Embryonic facial prominence (tissue), 1 donor: ENCODE results near the gene PRDM16.

Experiments
- DNase-seq: peaks from one replicate; pipeline ENCODE4 v3.0.0-alpha.2; 2016; ENCODE audit errors: extremely low spot score

PRDM16 gene

DNA sequence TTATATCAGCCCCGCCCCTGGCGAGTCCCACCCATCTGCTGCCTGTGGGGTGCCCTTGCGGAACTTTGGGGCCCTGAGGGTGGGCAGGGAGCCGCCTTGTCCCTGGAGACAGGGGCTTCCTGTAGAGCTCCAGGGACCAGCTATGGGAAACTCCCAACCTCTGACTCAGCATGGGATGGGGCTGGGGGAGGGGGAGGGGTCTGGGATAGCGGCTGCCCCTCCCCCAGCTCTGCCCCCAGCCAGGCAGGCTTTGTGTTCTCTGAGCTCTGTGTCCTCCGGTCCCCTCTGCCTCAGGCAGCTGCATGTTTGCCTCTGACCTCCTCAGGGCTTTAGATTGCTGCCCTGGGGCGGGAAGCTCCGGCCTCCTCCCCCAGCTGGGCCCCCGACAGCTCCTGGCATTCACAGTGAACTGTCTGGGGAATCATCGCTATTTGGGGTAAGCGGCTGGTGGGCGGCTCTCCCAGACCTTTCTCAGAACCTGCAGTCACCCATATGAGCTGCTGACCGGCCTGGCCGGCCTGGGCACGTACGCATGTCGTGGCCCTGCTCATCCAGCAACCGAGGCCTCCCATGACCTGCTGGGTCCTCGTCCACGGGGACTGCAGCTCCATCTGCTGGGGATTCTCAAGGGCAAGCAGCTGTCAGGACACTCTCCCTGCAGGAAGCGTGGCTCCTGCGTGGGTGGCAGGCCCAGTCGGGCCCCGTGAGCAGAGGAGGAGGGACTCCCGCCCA is 402.5 kb downstream of the PRDM16 start:
- DNase-seq = no peak

DNA sequence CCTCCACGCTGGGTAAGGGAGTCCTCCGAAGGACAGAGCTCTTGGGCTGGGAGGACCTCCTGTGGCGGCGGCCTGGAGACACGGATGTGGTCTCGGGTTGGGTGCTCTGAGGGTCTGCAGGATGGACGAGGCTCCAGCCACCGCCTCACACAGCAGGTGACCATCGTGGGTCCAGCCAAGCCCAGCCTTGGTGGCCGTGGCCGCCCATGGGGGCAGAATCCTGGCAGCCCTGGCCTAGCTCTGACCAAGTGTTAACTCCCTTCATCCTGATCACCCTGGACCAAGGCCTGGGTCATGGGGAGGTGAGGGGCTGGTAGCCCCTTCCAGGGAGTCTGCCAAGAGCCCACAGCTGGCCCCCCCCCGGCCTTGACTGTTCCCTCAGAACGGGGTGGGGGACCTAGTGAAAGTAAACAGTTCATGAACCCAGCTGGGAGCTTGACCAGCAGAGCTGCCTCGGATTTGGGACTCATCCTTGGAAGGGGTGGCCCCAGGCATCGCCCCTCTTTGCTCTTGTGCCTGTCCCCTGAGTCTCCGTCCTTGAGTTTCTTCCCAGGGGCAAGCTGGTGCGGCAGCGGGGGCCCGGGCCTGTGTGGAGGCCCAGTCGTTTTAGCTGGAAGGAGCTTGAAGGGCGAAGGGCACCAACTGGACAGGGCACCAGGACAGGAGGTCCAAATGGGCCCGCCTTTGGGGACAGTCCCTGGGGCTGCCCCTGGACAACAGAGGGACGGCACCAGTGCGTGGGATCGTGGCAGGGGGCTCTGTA is 403.3 kb downstream of the PRDM16 start:
- DNase-seq = no peak

DNA sequence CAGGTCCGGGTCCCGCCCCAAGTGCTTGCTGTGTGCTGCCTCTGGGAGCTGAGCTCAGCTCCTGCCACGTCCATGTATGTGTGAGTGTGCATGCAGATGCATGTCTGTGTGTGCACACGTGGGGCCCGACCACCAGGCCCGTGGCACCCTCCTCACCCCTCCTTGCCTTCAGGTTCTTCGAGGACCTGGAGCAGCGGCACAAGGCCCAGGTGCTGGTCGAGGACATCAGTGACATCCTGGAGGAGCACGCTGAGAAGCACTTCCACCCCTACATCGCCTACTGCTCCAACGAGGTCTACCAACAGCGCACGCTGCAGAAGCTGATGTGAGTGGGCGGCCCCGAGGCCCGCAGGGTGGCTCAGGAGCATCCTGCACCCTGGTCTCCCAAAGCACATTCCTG is 403.9 kb downstream of the PRDM16 start:
- DNase-seq = no peak

DNA sequence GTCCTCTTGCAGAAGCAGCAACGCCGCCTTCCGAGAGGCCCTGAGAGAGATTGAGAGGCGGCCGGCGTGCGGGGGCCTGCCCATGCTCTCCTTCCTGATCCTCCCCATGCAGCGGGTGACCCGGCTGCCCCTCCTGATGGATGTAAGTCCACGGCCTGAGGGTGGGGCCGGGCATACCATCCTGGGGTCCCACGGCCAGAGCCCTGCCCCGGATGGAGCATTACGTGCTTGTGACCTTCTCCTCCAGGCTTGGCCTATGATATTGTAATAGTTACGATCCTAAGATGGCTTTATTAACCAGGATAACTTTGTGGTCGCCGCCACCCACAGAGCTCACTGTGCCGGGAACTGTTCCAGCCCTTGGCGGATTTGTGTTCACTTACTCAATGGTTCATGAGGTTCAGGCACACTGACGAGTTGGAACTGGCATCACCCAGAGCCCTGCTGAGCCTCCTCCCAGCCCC is 404.4 kb downstream of the PRDM16 start:
- DNase-seq = no peak

DNA sequence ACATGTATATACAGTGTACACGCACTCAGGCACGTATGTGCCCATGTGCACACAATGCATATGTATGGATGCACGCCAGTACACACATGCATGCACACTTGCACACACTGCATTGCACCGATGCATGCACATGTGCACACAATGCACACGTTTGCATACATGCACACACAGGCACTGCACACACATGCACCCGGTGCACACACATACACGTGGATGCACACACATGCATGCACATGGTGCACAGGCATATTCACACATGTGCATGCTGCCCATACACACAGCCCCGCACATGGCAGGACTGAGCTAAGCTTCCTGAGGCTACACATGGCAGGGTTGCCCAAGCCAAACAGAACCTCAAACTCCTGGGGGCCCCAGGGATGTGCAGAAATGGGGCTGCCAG is 405.0 kb downstream of the PRDM16 start:
- DNase-seq = no peak

DNA sequence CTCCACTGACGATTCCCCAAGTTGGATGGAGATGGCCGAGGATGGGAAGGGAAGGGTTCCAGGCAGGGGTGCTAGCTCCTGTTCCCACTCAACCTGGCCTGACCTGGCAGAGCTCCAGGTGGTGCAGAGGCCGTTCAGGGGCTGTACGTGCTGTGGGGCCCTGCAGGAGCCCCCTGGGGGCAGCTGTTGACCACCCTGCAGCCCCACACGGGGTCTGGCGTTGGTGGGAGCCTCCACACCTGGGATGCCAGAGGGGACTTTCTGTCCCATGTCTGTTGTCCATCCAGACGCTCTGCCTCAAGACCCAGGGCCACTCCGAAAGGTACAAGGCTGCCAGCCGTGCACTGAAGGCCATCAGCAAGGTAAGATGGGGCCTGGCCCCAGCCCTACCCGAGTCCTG is 405.4 kb downstream of the PRDM16 start:
- no peak for DNase-seq

DNA sequence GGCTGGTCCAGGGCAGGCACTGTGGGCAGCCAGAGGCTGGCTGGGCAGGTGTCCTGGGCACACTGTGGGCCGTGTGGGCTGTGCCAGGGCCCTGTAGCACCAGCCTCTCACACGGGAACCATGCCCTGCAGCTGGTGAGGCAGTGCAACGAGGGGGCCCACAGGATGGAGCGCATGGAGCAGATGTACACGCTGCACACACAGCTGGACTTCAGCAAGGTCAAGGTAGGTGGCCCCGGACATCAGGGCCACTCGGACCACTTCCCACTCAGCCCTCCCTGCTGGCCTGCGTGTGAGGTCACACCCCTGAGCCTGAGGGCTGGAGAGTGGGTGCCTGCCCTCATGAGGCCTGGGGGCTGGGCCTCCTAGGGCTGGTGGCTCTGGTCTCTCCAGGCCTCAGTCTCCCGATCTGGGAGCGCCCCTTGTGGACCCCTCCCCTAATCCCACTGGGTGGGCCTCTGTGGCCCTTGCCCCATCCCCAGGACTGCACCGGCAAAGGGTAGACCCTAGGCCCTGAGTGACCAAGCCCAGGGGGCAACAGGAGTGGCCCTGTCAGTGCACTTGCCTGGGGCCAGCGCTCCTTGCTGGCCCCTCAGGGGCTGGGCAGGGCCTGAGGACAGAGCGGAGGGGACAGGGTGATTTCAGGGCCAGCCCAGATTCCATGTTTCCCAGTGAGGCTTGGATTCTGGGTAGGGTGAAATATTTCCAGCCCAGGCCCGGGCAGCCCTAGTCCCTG is 407.0 kb downstream of the PRDM16 start:
- no peak for DNase-seq

DNA sequence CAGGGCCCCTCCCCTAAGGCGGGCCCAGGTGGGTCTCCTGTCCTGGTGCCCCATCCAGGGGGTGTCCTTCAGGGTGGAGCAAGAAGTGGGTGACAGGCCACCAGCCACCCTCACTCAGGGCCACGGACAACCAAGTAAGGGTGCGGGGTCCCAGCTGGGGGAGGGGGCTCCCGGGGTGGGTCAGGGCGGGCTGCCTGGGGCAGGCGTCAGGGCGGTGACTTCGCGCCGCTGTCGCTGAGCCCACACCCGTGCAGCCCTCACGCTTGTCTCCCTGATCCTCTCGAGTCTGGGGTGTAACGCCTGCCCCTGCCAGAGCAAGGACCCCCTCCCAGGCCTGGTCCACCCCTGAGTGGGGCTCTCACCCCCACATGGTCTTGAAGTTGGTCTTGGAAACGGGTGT is 407.7 kb downstream of the PRDM16 start:
- DNase-seq = no peak

DNA sequence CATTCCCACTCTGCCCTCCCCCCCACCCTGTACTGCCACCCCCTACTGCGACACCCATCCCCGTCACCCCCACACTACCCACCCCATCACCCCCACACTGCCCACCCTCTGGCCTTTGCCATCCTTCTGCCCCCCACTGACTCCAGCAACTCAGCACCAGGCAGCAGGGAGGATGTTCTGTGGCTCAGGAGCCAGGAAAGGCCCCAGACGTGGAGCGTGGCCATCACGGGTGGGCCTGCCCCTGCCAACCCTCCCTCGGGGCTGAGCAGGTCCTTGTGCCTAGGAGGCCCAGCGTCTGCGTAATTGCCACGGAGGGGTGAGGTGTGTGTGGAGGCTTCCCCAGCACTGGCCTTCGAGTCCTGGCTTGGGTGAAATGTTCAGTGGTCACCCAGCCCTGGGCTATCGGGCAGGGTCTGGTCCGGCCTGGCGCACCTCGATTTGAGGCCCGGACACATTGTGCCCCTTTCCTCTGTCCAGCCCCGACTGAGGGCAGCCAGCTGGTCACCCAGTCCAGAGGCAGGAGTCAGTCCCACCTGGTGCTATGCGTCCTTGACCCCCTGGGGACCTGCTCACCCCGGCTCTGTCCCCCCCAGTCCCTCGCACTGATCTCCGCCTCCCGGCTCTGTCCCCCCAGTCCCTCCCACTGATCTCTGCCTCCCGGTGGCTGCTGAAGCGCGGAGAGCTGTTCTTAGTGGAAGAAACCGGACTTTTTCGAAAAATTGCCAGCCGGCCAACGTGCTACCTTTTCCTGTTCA is 408.4 kb downstream of the PRDM16 start:
- no peak for DNase-seq

DNA sequence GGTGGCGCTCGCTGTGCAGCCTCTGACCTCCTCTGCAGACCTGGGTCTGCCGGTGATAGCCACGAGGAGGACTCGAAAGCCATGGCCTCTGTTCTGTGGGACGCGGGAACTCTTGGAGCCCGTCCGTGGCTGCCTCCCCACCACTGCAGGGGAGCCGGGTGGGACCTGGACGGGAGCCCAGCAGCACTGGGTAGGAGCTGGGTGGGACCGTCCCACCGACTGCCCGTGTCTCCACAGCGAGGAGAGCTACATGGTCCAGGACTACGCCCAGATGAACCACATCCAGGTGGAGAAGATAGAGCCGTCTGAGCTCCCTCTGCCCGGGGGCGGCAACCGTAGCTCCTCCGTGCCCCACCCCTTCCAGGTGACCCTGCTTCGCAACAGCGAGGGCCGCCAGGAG is 409.2 kb downstream of the PRDM16 start:
- DNase-seq = no peak

DNA sequence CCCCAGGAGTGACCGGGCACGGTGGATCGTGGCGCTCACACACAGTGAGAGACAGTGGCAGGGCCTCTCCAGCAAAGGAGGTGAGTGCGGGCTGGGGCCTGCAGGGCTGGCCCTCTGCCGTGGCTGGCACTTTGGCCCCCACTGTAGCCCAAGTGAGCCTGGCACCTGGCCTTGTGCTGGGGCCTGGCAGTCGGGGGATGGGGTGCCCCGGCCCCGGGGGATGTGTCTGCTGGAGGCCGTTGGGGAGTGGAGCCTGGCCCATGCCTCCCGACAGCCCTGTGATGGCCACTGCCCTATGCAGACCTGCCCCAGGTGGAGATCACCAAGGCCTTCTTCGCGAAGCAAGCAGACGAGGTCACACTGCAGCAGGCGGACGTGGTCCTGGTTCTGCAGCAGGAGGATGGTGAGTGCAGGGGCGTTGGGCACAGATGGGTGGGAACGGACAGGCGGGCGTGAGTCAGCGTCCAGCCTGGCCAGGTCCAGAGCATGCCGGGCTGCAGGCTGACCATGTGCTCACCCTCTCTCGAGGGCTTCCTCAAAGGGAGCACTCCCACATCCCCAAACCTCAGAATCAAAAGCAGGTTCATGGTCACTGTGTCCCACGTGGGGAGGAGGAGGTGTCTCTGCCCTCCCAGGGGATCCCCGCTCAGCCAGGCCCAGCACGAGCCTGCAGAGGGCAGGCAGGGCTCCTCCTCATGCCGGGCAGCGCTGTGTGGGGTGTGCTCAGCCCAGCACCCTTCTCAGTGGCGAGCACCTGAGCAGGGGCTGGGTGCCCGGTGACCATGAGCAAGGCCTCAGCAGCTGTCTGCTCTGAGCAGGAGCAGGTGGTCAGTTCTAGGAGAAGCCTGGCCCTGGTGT is 410.7 kb downstream of the PRDM16 start:
- DNase-seq = no peak

DNA sequence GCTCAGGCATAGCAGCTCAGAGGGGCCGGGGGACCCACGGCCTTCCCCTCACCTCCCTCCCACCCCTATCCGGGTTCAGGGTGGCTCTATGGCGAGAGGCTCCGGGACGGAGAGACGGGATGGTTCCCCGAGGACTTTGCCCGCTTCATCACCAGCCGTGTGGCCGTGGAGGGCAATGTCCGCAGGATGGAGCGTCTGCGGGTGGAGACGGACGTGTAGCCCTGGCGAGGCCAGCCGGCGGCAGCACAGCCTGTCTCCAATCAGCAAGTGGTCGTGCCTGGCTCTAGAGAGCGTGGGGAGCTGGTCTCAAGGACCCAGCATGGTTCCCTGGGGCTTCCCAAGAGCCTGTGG is 411.3 kb downstream of the PRDM16 start:
- no peak for DNase-seq

DNA sequence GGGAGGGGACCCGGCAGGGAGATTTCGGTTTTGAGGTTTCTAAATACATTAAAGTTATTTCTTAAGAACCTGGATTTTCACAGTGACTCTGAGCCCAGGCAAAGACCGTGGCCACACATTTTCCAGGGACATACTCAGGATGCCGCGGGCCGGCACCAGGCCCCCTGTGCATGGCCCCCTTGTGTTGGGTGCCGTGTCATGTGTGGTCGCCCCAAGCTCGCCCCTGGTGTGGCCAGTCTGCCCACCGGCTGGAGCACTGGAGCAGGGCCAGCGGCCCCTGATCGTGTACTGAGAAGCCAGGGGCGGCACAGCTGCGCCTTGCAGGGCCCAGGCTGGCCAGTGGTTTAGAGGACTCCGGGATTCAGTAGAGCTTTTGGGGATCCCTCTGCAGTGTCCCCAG is 412.0 kb downstream of the PRDM16 start:
- no peak for DNase-seq

DNA sequence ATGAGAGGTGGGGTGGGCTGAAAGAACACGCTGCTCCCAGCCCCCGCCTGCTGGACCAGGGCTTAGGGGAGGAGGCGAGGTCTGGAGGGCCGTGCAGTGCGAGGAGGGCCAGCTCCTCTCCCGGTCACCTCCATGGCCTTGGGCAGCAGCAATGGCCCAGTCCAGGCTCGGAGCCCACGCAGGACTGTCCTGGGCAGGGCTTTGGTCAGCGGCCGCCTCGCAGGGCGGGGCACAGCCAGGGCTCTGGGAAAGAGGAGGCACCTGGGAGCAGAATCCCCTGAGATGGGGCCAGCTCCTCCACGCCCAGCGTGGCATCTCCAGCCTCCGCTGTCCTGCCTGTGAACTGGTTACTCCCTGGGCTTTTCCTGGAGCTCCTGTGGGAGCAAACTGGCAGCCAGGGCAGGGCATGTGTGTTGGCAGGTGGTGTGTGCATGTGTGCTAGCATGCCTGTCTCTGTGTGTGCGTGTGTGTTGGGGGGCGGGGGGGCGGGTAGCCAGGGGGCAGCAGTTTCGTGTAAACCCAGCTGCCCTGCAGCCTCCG is 412.9 kb downstream of the PRDM16 start:
- no peak for DNase-seq

DNA sequence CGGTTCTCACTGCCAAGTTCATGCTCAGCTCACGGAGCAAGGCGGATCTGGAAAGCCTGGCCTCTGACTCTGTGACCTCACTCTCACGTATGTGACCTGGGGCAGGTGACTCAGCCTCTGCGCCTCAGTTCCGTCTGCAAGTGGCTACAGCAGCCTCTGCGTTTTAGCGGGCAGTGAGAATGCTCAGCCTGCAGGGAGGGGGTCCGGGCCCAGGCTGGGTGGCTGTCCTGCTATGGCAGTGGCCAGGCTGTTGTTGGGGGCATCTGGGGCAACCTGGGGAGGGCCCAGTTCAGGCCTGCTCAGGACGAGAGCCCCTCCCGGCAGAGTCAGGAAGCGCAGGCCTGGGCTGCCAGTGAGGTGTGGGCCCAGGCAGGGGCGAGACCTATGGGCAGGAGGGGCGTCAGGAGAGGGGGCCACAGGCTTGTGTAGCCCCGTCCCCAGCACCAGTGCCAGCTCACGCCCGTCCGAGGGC is 413.4 kb downstream of the PRDM16 start:
- no peak for DNase-seq

DNA sequence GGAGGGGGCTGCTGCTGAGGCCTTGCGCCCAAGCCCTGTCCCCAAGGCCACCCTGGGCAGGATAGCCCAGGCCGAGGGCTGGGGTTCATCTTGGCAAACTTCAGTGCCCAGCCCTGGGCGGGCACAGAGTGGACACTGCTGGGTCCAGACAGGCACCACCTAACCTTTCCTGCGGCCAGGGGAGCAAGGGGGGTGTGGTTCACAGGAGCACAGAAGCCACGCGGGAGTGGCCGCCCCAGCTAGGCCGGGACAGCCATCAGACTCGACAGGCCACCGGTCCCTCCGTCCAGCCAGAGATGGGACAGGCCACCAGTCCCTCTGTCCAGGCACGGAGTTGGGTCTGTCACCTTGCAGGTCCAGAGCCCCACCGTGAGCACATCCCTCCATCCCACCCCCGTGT is 414.4 kb downstream of the PRDM16 start:
- no peak for DNase-seq

DNA sequence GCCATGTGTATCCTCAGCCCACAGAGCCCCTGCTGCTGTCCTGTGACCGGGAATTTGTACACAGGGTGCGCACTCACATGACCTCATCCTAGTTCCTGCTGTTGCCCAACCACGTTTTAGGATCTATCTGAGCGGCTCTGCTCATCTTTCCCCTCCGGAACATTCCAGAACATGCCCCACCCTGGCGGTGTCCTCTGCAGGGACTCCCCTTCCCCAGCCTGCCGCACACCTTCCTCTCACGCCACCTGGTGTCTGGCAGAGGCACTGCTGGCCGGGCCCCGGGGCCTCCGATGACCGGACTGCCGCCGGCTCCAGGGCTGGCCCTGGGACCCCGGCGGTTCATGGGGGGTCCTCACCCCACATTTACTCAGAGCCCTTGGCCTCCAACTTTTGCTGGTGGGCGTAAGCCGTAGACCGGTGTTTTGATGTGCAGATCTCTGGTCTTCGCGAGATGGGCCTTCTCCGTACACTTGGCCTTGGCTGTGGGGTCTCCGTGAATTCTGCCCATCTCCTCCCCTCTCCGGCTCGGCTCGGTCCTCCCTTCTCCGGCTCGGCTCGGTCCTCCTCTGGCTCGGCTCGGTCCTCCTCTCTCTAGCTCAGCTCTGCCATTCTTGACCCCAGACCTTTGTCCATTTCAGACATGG is 414.9 kb downstream of the PRDM16 start:
- DNase-seq = no peak

DNA sequence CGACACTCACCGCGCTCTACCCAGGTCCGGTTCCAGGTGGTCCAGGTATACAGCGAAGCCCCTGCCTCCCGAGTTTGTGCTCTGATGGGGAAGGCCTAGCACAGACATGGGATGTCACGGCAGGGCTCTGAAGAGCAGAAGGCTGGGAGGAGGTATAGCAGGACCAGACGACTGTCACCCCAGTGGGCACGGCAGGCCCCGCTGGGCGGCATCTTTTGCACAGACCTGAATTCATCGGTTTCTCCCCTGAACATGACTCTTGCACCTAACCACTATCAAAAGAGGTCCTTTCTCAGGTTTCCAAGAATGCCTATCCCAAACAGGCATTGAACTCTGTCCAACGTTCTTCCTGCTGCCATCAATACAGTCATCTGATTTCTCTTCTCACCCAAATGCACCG is 416.0 kb downstream of the PRDM16 start:
- no peak for DNase-seq
